ENCODE measurements around the gene FAM20C. TPM values are rescaled to one million over a fixed set of nuclear protein-coding genes. Genes with fewer than 3 reads are reported as not detected.

Gene FAM20C
- total RNA-seq, 4 donors from 2014 or later: 3.8 to 28.8 (median 16.4) TPM

- H3K4me1 ChIP-seq: no peaks in the 10 kb centered on the region
- TF ChIP-seq POLR2A (IDR thresholded peaks at IDR 0.05): no peak
- TF ChIP-seq, protein P1, sequence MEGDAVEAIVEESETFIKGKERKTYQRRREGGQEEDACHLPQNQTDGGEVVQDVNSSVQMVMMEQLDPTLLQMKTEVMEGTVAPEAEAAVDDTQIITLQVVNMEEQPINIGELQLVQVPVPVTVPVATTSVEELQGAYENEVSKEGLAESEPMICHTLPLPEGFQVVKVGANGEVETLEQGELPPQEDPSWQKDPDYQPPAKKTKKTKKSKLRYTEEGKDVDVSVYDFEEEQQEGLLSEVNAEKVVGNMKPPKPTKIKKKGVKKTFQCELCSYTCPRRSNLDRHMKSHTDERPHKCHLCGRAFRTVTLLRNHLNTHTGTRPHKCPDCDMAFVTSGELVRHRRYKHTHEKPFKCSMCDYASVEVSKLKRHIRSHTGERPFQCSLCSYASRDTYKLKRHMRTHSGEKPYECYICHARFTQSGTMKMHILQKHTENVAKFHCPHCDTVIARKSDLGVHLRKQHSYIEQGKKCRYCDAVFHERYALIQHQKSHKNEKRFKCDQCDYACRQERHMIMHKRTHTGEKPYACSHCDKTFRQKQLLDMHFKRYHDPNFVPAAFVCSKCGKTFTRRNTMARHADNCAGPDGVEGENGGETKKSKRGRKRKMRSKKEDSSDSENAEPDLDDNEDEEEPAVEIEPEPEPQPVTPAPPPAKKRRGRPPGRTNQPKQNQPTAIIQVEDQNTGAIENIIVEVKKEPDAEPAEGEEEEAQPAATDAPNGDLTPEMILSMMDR (IDR thresholded peaks at IDR 0.05): no peak
- H3K36me3 ChIP-seq: no peaks in the 10 kb centered on the region
- no peak overlapping the region for H3K4me3 ChIP-seq
- H3K27me3 ChIP-seq: peaks cover 11 to 12% of the 10 kb centered on the region in 2 donors
- no peak for DNase-seq
- H3K9me3 ChIP-seq: no peaks in the 10 kb centered on the region
- intact Hi-C loops (cut with DNase I; ENCODE audit: low total_unique reads): no loop called here
- H3K27ac ChIP-seq: no peak overlapping the region
Observed at GRCh38 chr7:286266-286665, 93.9 kb downstream of the FAM20C start.

DNA sequence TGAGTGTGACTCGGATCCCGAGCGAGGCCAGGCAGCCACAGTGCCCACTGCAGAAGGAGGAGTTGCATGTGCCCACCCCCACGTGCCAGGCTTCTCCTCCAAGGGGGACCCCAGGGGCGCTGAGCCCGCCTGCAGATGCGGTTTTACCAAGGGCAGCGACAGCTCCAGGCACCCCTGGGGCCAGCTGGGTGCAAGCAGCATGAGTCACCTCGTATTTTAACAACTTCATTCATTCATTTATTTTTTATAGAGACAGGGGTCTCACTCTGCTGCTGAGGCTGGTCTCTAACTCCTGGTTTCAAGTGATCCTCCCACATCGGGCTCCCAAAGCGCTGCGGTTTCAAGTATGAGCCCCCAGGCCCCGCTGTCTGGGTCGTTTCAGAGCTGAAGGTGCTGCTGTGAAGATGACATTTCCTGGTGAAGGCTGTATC, 96.3 kb downstream of the FAM20C start:
- intact Hi-C loops (cut with DNase I; ENCODE audit: low total_unique reads): no loop called here
- Histone ChIP-seq H3K27ac (no peak overlapping the region), H3K4me3 (no peak overlapping the region), H3K36me3 (no peaks in the 10 kb centered on the region), H3K9me3 (no peaks in the 10 kb centered on the region), H3K4me1 (no peaks in the 10 kb centered on the region), H3K27me3 (peaks cover 12 to 23% of the 10 kb centered on the region in 2 donors)
- TF ChIP-seq, protein P1 (IDR thresholded peaks at IDR 0.05): no peak
- TF ChIP-seq POLR2A (IDR thresholded peaks at IDR 0.05): no peak
- no peak for DNase-seq

GRCh38 chr7:289209-289755, 96.9 kb downstream of the FAM20C start:
- intact Hi-C loops (cut with DNase I; ENCODE audit: low total_unique reads): no loop called here
- Histone ChIP-seq H3K9me3 (no peaks in the 10 kb centered on the region), H3K36me3 (no peaks in the 10 kb centered on the region), H3K4me3 (no peak overlapping the region), H3K27me3 (peaks cover 12 to 23% of the 10 kb centered on the region in 2 donors), H3K27ac (no peak overlapping the region), H3K4me1 (no peaks in the 10 kb centered on the region)
- no peak for DNase-seq
- no peak for TF ChIP-seq POLR2A (IDR thresholded peaks at IDR 0.05)
- TF ChIP-seq, protein P1 (IDR thresholded peaks at IDR 0.05): no peak

DNA sequence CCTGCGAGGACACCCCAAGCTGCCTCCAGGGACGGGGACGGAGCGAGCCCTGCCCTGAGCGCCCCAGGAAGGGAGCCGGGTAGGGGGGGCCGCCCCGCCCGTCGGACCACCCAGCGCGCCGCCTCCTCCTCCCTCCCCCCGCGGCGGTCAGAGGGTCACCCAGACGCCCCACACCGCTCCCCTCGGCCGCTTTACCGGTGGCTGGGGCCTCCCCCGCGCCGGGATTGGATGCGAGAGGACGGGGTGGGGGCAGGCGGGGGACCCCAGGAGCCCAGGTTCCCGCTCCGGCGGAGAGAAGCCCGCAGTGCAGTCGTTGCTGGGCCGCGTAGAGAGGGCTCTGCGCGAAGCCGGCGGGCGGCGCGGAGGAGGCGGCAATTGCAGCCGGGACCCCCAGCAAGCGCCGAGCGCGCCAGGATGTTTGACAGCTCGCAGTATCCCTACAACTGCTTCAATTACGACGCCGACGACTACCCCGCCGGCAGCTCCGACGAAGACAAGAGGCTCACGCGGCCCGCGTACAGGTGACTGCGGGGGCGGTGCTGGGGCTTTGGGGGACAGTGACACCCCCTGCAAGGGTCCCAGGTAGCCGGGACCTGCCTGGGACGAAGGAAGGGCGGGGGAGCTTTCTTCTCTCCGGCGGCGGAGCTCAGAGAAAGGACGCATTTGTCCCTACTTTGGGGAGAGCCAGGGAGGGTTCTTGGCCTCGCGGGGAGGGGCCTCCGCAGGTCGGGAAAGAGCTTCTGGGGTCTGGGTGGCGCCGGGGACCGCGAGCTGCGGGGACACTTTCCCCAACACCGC, 97.6 kb downstream of the FAM20C start, which contains the start of gene FOXL3:
Gene FOXL3, plus strand, starts transcription at position 415 of the 798 bp plus-strand sequence. Its CDS starts 0 bp downstream, at position 415.
- Histone ChIP-seq H3K27me3 (peaks cover 12 to 23% of the 10 kb centered on the region in 2 donors), H3K4me3 (no peak within 1 kb of the TSS)

More for the DNA sequence above, 97.6 kb downstream of the FAM20C start, which contains the start of gene FOXL3:
- no peak for TF ChIP-seq POLR2A (IDR thresholded peaks at IDR 0.05)
- TF ChIP-seq, protein P1 (IDR thresholded peaks at IDR 0.05): no peak
- H3K36me3 ChIP-seq: no peaks in the 10 kb centered on the region
- H3K9me3 ChIP-seq: no peaks in the 10 kb centered on the region
- H3K27ac ChIP-seq: no peak within 1 kb of the TSS
- no peaks in the 10 kb centered on the region for H3K4me1 ChIP-seq
- intact Hi-C loops (cut with DNase I; ENCODE audit: low total_unique reads): no loop called here
- no peak for DNase-seq
